Measurements from ENCODE around the gene KIF18B.

Gene KIF18B

GRCh38 chr17:44903012-44903685 lies 44.4 kb downstream of the KIF18B start:
- no peak overlapping the region for H3K9ac ChIP-seq (ENCODE audit: low read length)
- no peaks in the 10 kb centered on the region for H3K27me3 ChIP-seq (ENCODE audit: control insufficient read depth, insufficient read depth, low read length)
- H3K9me3 ChIP-seq (ENCODE audit: control insufficient read depth, low read length) = no peaks in the 10 kb centered on the region
- H3K4me3 ChIP-seq (ENCODE audit: low read length) = no peak overlapping the region
- H3K36me3 ChIP-seq (ENCODE audit: control insufficient read depth, insufficient read depth, low read length) = no peaks in the 10 kb centered on the region
- peaks cover 29% of the 10 kb centered on the region for H3K4me1 ChIP-seq (ENCODE audit: control insufficient read depth, insufficient read depth, low read length)

- no peaks in the 10 kb centered on the region for H3K36me3 ChIP-seq (ENCODE audit: control insufficient read depth, insufficient read depth, low read length)
- peaks cover 34% of the 10 kb centered on the region for H3K4me1 ChIP-seq (ENCODE audit: control insufficient read depth, insufficient read depth, low read length)
- no peak overlapping the region for H3K4me3 ChIP-seq (ENCODE audit: low read length)
- H3K27me3 ChIP-seq (ENCODE audit: control insufficient read depth, insufficient read depth, low read length) = no peaks in the 10 kb centered on the region
- no peaks in the 10 kb centered on the region for H3K9me3 ChIP-seq (ENCODE audit: control insufficient read depth, low read length)
- H3K9ac ChIP-seq (ENCODE audit: low read length) = no peak overlapping the region
Measured at GRCh38 chr17:44902135-44902760, 45.3 kb downstream of the KIF18B start.

DNA sequence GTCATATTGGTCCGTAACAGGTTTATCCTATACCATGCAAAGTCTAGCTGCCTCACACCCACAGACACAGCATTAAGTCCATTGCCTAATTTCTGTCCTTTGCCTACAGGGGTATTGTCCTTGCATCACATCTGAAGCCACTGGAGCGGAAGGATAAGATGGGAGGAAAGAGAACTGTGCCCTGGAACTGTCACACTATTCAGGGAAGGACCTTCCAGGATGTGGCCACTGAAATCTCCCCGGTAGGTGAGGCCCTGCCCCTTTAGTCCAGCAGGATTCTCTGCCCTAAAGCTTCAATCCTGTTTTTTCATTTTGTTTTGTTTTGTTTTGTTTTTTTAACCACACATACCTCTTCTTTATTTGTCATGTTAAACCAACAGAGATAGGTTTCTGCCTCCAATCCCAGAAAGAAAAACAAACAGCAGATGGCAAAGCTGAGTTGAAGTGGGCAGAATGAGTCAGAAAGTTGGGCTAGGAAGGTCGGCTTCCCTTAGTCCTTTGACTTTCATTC lies 46.1 kb downstream of the KIF18B start:
- Histone ChIP-seq H3K9ac (ENCODE audit: low read length) (no peak overlapping the region), H3K4me3 (ENCODE audit: low read length) (no peak overlapping the region), H3K4me1 (ENCODE audit: control insufficient read depth, insufficient read depth, low read length) (peaks cover 34% of the 10 kb centered on the region), H3K27me3 (ENCODE audit: control insufficient read depth, insufficient read depth, low read length) (no peaks in the 10 kb centered on the region), H3K36me3 (ENCODE audit: control insufficient read depth, insufficient read depth, low read length) (no peaks in the 10 kb centered on the region), H3K9me3 (ENCODE audit: control insufficient read depth, low read length) (no peaks in the 10 kb centered on the region)

DNA sequence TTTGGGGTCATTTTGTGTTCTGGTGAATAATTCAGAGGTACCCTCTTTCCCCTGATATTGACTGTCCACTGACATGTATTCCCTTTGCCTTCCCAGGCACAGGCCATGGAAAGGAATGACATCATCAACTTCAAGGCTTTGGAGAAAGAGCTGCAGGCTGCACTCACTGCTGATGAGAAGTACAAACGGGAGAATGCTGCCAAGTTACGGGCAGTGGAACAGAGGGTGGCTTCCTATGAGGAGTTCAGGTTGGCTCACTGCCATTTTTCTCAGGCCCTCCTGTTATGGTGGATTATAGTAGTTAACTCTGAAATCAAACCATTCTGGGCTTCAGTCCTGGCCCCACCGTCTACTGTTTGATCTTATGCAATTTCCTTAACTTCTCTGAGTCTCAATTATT lies 46.7 kb downstream of the KIF18B start:
- no peaks in the 10 kb centered on the region for H3K9me3 ChIP-seq (ENCODE audit: control insufficient read depth, low read length)
- H3K27me3 ChIP-seq (ENCODE audit: control insufficient read depth, insufficient read depth, low read length) = no peaks in the 10 kb centered on the region
- H3K36me3 ChIP-seq (ENCODE audit: control insufficient read depth, insufficient read depth, low read length) = no peaks in the 10 kb centered on the region
- H3K4me1 ChIP-seq (ENCODE audit: control insufficient read depth, insufficient read depth, low read length) = peaks cover 29% of the 10 kb centered on the region
- no peak overlapping the region for H3K4me3 ChIP-seq (ENCODE audit: low read length)
- H3K9ac ChIP-seq (ENCODE audit: low read length) = no peak overlapping the region

- Histone ChIP-seq H3K27me3 (ENCODE audit: control insufficient read depth, insufficient read depth, low read length) (no peaks in the 10 kb centered on the region), H3K4me1 (ENCODE audit: control insufficient read depth, insufficient read depth, low read length) (peaks cover 15% of the 10 kb centered on the region), H3K36me3 (ENCODE audit: control insufficient read depth, insufficient read depth, low read length) (no peaks in the 10 kb centered on the region)
Measured at GRCh38 chr17:44899074-44899782, 48.3 kb downstream of the KIF18B start, which contains the start of gene EFTUD2. TSS of gene EFTUD2 (minus strand) at chr17:44899445. CDS start at chr17:44894521, 4,924 bp downstream.

DNA sequence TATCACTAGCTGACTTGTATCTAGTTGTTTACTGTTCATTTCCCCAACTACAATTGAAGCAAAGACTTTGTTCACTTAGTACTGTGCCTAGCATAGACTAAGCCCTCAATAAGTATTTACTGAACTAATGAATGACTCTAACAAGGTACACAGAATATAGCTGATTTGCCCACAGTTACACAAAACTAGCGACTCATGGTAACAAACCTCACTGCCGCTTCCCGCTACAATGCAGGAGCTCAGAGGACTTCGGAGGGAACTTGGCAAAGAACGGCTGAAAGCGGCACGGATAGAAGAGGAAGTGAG lies 48.9 kb downstream of the KIF18B start:
- Histone ChIP-seq H3K36me3 (ENCODE audit: control insufficient read depth, insufficient read depth, low read length) (no peaks in the 10 kb centered on the region), H3K4me3 (ENCODE audit: low read length) (peak overlapping the region; percentile 48), H3K9me3 (ENCODE audit: control insufficient read depth, low read length) (no peaks in the 10 kb centered on the region), H3K4me1 (ENCODE audit: control insufficient read depth, insufficient read depth, low read length) (peaks cover 15% of the 10 kb centered on the region), H3K9ac (ENCODE audit: low read length) (peak overlapping the region; percentile 77), H3K27me3 (ENCODE audit: control insufficient read depth, insufficient read depth, low read length) (no peaks in the 10 kb centered on the region)

More at GRCh38 chr17:44899074-44899782, 48.3 kb downstream of the KIF18B start, which contains the start of gene EFTUD2:
- Histone ChIP-seq H3K4me3 (ENCODE audit: low read length) (peak within 1 kb of the TSS; percentile 48), H3K9ac (ENCODE audit: low read length) (peak within 1 kb of the TSS; percentile 77), H3K9me3 (ENCODE audit: control insufficient read depth, low read length) (no peaks in the 10 kb centered on the region)

- Histone ChIP-seq H3K9ac (ENCODE audit: low read length) (no peak overlapping the region), H3K4me3 (ENCODE audit: low read length) (no peak overlapping the region), H3K4me1 (ENCODE audit: control insufficient read depth, insufficient read depth, low read length) (peaks cover 8% of the 10 kb centered on the region), H3K27me3 (ENCODE audit: control insufficient read depth, insufficient read depth, low read length) (no peaks in the 10 kb centered on the region), H3K36me3 (ENCODE audit: control insufficient read depth, insufficient read depth, low read length) (no peaks in the 10 kb centered on the region), H3K9me3 (ENCODE audit: control insufficient read depth, low read length) (no peaks in the 10 kb centered on the region)
Measured at GRCh38 chr17:44894642-44895041, 52.9 kb downstream of the KIF18B start.

- Histone ChIP-seq H3K9ac (ENCODE audit: low read length) (no peak overlapping the region), H3K36me3 (ENCODE audit: control insufficient read depth, insufficient read depth, low read length) (no peaks in the 10 kb centered on the region), H3K27me3 (ENCODE audit: control insufficient read depth, insufficient read depth, low read length) (no peaks in the 10 kb centered on the region), H3K4me3 (ENCODE audit: low read length) (no peak overlapping the region), H3K9me3 (ENCODE audit: control insufficient read depth, low read length) (no peaks in the 10 kb centered on the region), H3K4me1 (ENCODE audit: control insufficient read depth, insufficient read depth, low read length) (no peaks in the 10 kb centered on the region)
Measured at GRCh38 chr17:44892250-44892649, 55.3 kb downstream of the KIF18B start.

GRCh38 chr17:44889003-44889402 lies 58.6 kb downstream of the KIF18B start:
- Histone ChIP-seq H3K36me3 (ENCODE audit: control insufficient read depth, insufficient read depth, low read length) (no peaks in the 10 kb centered on the region), H3K9me3 (ENCODE audit: control insufficient read depth, low read length) (no peaks in the 10 kb centered on the region), H3K4me1 (ENCODE audit: control insufficient read depth, insufficient read depth, low read length) (no peaks in the 10 kb centered on the region), H3K27me3 (ENCODE audit: control insufficient read depth, insufficient read depth, low read length) (no peaks in the 10 kb centered on the region), H3K9ac (ENCODE audit: low read length) (no peak overlapping the region), H3K4me3 (ENCODE audit: low read length) (no peak overlapping the region)

DNA sequence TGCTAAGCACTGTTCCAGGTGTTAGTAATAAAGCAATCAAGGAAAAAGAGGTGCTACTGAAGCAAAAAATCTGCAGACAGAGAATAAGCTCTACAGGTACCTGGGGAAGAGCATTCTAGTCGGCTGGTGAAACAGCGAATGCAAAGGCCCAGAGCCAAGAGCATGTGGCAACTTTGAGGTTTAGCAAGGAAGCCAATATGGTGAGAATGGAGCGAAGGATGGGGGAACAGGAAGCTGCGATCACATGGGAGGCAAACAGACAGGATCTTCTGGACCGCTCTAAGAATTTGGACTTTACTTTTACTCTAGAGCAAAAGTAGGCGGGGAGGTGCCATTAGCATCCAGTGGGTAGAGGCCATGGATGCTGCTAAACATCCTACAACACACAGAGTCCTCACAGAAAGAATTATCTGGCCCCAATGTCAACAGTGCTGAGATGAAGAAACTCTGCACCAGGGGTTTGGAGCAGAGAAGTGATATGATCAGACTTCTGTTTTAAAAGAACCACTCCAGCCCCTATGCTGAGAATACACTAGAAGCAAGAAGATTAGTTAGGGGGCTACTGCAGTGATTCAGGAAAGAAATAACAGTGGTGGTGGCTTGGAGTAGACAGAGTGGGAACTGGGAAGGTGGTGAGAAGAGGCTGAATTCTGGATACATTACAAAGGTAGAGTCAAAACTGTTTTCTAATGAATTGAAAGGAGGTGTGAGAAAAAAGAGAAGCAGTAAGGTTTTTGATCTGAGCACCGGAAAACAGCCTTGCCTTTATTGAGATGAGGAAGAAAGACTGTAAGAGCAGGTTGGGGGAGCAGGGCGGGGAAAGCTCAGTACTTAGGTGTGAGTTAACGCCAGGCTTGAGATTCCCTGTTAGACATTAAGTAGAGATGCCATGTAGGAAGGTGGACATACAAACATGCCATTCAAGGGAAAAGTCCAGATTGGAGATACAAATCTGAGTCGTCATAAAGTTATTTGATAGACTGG lies 59.3 kb downstream of the KIF18B start:
- H3K27me3 ChIP-seq (ENCODE audit: control insufficient read depth, insufficient read depth, low read length) = no peaks in the 10 kb centered on the region
- no peak overlapping the region for H3K4me3 ChIP-seq (ENCODE audit: low read length)
- H3K36me3 ChIP-seq (ENCODE audit: control insufficient read depth, insufficient read depth, low read length) = peaks cover 3% of the 10 kb centered on the region
- H3K9ac ChIP-seq (ENCODE audit: low read length) = no peak overlapping the region
- H3K4me1 ChIP-seq (ENCODE audit: control insufficient read depth, insufficient read depth, low read length) = no peaks in the 10 kb centered on the region
- H3K9me3 ChIP-seq (ENCODE audit: control insufficient read depth, low read length) = no peaks in the 10 kb centered on the region

DNA sequence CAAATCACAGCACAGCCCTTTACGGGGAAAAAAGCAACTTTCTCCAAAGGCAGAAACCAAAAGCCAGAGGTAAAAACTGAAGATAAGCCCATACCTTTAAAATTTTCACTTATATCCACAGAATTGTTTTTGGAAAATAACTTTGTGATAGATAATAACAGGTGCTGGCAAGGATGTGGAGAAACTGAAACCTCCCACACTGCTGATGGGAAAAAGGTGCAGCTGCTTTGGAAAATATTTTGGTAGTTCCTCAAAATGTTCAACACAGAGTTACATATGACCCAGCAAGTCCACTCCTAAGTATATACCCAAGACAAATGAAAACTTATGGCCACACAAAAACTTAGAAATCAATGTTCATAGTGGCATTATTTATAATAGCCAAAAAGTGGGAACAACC lies 60.6 kb downstream of the KIF18B start:
- Histone ChIP-seq H3K9me3 (ENCODE audit: control insufficient read depth, low read length) (no peaks in the 10 kb centered on the region), H3K27me3 (ENCODE audit: control insufficient read depth, insufficient read depth, low read length) (no peaks in the 10 kb centered on the region), H3K9ac (ENCODE audit: low read length) (no peak overlapping the region), H3K4me1 (ENCODE audit: control insufficient read depth, insufficient read depth, low read length) (no peaks in the 10 kb centered on the region), H3K4me3 (ENCODE audit: low read length) (no peak overlapping the region), H3K36me3 (ENCODE audit: control insufficient read depth, insufficient read depth, low read length) (peaks cover 3% of the 10 kb centered on the region)
